ENCODE measurements around the gene MYO18B.
A peak's percentile ranks its signal among the peaks of the same experiment; 100 is the strongest.

The MYO18B gene

DNA sequence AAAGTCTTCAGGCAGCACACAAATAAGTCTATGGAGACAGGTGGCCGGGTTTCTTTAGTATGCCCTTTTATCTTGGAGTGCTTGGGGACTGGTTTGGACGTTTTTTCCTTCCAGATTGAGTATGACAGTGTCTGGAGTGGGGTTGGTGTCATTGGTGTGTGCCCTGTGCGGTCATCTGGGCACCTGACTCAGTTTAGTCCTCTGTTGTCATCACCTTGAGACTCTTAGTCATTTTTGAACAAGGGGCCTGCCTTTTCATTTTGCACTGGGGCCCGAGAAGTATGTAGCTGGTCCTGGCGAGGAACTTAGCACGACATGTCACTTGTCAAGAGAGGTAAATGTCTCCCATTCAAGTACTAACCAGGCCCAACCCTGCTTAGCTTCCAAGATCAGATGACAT lies 27.2 kb upstream of the MYO18B start:
- DNase-seq, result no peak

DNA sequence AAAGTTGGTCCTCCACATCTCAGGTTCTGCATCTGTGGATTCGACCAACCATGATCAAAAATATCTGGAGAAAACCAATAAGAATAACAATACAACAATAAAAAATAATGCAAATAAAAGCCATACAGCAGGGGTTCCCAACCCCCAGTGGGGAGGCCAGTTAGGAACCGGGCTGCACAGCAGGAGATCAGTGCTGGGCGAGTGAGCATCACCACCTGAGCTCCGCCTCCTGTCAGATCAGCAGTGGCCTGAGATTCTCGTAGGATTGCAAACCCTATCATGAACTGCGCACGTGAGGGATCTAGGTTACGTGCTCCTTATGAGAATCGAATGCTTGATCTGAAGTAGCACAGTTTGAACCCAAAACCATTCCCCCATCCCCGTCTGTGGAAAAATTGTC lies 25.4 kb upstream of the MYO18B start:
- no peak for DNase-seq

DNA sequence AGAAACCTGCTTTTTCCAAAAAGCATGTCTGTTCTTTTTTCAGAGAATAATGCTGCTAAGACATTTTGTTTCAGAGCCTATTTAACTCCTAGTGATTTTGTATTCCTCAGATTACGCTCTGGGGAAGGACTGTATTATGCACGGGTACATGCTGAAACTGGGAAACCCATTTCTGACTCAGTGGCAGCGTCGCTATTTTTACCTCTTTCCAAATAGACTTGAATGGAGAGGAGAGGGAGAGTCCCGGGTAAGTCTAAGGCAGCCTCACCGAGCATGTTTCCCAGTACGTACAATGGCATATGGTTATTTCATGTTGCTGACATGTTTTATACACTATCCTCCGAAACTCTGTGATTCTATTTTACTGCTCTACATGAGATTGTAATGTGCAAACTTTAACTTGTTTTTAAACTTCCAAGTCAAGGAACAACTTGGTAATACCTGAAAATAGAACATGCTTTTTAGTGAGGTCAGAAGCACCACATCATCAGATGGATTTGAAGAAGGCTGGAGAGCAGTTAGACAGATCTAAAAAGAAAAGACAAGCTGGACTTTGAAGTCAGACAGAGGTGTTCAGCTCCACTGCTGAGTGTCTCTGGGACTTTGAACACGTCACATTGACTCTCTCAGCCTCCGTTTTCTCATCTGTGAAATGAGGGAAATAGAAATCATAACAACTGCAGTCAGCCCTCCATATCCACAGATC lies 23.7 kb upstream of the MYO18B start:
- no peak for DNase-seq

DNA sequence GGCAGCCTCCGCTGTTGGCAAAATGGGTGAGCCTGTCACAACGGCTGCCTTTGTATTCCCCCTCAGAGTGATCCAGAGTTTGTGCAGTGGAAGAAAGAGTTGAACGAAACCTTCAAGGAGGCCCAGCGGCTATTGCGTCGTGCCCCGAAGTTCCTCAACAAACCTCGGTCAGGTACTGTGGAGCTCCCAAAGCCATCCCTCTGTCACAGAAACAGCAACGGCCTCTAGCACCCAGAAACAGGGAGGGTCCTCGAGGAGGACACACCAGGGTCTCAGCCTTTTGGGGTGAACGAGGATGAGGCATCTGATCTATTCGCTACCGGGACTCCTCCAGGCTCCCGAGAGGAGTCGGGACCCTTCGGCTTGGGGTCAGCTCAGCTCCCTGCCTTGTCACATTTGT lies 19.8 kb upstream of the MYO18B start:
- DNase-seq, result no peak

DNA sequence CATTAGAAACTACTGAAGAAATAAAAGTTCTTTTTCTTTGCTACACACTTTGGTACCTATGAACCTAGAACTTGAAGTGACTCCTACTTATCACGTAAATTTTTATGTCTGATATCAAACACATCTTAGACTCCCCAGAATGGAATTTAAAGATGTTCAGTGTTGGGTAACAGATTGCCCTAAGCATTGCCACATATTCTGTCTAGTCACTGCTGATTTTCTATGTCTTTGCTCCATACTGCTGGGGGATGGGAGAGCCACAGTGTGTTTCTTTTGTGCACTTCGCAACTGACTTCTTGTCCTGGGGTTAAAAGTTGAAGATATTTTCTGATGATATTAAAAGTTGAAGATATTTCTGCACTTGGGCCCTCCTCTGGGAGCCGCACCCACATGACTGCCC lies 19.4 kb upstream of the MYO18B start:
- no peak for DNase-seq

DNA sequence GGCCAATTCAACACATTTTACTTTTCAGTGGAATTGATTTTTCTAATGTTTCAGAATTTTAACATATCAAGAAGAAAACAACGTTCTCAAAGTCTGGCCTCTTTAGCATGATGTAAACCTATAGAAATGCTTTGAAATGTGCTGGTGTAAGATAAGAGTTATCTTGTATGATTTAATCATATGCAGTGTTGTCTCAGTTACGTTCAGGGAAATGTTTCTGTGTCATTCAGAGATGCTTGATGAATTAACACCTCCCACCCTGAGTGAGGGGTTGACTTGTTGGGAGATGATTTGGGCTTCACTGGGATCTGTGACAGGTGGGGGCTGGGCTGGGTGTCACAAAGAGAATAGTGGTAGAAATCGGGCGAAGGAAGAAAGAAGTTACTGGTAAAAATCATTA lies 15.7 kb upstream of the MYO18B start:
- no peak for DNase-seq

DNA sequence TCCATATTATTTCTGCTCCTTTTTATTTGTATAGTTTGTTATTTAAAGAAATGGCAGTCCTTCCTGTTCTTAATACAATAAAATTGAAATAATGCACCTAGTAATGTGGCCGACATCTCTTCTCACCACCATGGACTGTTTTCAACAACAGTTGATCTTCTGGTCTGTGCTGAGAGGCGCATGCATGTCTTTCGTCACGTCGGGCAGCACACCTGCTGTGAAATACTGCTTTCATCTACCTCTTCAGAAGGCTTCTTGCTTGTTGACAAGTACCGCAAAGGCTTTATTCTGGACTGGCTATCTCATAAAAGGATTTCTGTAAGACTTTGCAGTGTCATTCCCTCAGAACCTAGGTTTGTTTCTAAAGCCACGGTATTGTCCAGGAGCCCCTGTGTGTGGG lies 13.9 kb upstream of the MYO18B start:
- DNase-seq, result peak; percentile 21

DNA sequence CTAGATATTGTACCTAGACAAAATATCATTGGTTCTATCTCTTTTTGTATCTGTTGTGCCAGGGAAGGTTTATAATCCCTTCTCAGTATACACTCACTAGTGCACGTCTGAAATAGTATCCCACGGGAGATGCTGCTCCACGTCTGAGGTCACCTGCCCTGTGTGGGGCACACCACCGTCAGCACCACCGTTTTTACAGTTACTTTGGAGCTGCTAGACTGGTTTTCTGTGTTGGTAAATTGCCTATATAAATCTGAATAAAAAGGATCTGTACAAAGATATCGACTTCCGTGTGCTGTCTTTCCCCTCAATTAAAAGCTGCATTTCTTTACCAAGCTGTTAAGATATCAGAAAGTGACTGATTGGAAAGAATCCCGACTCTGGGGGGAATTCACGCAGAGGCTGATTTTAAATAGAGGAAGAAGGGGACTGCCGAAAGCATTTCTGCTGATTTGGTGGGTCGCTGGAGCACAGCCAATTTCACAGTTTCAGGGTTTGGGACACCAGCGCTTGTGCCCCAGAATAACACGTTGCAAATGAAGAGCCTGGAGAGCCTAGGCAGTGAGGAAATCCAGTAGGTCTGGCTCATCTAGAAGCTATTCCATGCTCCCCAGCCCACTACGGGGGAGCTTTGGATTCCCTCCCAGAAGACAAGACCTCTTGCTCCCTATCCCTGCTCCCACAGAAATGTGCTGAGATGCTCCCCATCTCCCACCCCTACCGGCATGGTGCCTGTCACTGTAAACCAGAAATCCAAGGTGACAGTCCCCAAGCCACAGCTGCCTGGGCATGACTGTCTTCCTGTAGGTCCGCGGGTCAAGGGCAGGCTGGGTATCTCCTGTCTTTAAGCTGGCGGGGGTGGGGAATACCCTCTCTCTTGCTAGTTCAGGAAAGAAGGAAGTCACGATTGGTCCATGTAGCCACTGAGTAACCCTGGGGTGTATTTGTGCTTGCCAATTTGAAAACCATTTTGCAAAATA lies 12.7 kb upstream of the MYO18B start:
- no peak for DNase-seq

DNA sequence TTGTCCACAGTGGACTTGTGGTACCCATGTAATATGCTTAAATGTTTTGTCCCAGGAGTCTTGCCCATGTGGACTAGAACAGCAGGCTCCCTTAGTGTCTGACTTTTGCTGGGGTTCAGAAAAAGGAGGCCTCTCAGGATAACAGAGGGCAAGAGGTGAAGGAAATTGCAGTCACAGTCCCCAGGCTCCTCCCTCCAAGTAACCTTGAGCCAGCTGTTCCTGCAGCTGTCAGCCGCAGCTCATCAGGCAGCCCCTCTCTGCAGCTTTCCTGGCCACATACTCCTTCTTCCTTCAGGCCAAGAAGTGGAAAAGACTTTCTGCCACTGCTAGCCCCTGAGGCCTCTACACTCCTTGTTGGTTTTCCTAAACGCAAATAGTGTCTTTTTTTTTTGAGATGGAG lies 6.3 kb upstream of the MYO18B start:
- no peak for DNase-seq

DNA sequence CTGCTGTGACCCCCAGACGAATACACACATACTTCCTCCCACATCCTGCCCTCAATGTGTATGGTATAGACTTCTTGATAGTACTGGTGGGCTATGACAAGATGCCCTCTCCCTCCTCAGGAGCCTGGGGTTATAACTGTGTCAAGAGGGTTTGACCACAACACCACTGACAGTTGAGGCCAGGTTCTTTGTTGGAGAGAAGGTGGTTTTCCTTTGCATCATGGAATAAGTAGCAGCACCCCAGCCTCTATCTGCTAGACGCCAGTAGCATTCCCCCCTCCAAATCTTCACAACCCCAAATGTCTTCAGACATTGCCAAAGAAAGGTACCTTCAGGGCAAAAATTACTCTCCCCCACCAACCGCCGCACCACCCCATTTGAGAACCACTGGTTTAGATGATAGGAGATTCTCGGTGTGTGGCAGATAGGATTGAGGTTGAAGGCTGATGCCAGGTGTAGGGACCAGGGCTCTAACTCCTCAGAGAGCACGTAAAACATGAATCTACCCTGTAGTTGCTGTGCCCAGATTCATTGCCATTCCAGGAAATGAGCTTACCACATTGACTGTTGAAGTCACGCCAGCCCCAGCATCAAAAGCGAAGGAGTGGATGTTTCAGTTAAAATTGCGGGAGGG lies 5.5 kb upstream of the MYO18B start:
- DNase-seq, result no peak

DNA sequence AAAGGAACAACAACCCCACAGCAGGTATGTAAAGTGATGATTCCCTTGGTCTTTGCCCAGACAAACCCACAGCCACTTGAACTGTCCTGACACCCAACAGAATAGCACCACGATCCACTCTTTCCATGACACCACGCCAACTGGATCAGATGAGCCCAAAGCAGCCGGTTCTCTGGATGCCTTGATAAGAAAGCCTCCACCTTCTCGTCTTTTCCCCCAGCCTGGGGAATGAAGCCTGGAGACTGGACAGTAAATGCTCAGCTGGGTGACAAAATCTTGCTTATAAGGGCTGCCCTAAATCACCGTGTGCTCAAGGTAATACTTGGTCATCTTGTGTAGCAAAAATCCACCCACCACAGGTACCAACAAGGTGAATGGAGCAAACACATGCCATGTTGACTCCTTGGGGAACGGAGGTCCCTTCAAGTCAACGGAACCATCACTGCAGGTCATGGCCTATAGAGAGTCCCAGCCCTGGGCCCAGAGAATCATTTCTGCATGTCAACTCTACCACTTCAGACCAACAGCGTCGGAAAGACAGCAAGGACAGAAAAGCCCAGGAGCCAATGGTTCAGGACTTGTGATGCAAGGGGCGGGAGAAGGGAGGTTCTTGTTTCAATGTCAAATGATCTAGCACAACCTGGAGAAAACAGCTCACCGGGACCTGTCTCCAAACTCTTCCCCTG lies 2.2 kb upstream of the MYO18B start:
- no peak for DNase-seq

DNA sequence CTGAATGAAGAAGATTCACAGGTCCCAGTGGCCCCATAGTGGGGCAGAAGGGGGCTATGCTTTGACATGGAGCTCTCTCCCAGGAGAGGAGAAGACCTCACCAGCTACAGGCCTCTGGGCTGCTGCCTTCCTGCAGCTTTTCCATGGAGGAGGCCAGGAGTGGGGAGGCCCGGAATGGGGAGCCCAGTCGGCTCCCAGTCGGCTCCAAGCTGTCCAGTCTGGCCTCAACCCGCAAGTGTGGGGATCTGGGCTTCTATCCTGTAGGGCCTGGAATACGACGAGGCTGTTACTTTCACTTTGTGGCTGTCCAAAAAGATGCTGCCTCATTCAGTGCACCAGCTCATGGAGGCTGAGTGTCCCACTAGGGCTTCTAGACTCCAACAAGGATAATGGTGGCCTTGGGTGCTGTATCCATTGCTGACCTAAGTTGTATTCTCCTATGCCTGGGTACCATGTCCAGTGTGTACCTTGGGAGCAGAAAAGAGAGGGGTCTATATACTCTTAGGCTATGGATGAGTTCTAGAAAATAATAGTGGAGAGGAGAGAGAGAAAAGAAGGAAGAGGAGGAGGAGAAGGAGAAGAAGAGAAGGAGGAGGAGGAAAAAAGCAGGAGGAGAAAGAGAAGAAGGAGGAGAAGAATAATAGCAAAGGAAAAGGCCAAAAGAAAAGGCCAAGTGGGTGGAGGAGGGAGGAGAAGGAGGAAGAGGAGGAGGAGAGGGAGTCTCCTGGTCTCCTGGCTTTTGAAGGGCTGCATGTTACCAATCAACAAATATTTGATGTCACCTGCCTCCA lies 1.1 kb downstream of the MYO18B start:
- no peak for DNase-seq

DNA sequence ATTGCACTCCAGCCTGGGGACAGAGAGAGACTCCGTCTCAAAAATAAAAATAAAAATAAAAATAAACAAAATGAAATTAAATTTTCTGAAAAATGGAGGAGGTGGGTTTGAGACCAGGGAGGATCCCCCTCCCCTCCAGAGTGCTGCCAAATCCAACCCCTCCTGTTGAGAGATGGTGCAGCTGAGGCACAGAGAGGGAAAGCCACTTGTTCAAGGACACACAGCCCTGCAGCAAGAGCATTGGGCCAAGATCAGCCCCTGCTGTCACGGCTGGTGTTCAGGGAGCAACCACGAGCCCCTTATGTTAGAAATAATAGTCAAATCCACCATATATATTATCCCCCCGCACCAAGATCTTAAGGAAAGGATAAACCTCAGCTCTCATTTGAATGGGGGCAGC lies 2.7 kb downstream of the MYO18B start:
- no peak for DNase-seq

DNA sequence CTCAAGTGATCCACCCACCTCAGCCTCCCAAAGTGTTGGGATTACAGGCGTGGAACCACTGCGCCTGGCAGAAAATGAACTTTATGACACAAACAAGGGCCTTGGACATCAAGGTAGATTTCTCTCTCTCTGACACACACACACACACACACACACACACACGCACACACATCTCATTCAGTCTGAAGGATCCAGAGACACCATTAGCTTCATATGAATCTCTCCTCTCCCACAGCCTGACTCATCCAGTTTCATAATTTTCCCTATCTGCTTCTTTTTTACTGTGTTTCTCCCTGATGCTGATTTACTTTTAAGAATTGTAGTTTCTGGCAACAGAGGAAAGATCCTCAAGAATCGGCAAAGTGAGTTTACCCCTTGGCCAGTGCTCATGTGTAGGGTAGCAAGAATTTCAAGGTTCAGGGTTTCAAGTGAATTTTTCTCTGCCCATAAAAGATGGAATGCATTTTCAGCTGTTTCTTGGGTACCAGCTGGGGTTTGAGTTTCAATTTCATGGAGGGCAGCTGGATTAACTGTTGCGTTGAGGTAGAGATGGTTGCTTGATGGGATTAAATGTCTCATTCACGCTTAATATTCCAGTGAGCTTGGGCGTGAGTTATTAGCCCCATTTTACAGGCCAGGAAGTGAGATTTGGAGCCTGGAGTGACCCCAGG lies 3.5 kb downstream of the MYO18B start:
- DNase-seq, result no peak

DNA sequence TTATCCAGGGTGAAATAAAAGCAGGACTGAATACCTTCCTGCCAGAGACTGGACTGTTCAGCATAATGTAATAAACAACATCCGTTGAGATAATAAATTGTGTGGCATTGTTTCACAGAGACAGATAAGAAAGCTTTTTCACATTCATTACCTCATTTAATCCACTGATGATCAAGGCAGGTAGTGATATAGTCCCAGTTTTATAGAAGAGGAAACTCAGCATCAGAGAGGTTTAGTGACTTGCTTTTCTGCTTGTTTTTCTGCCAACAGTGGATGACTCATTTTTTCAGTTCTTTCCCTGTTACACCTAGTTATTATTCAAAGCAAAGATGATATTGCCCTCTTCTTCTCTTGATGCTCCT lies 4.0 kb downstream of the MYO18B start:
- DNase-seq, result no peak

DNA sequence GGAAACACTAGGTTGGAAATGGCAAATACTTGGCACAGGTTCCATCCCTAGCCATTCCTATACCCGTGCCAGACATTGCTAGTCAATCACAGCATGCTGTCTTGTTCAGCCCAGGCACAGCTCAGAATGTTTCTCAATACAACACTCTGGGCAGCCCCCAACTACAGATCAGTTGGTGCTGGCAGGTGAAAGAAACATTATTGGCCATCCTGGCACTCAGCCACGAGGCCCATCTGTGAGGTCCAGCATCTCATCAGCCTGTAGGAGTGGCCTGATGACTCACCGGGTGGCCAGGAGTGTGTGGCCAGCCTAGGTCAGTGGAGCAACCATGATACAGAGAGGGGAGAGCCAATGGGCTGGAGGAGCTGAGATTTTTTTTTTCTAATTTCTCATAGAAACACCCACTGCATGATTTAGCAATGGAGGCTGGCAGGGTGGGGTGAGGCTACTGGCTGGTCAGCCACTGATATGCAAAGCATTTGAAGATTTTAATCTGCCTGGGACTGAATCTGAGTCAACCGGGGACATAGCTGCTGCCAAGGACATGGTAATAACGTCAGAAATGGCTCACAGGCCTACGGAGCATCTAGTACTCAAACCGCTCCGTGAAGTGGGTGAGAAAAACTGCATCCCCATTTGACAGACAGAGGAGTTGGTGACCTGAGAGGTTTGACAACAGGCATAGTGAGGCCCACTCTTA lies 5.4 kb downstream of the MYO18B start:
- no peak for DNase-seq

DNA sequence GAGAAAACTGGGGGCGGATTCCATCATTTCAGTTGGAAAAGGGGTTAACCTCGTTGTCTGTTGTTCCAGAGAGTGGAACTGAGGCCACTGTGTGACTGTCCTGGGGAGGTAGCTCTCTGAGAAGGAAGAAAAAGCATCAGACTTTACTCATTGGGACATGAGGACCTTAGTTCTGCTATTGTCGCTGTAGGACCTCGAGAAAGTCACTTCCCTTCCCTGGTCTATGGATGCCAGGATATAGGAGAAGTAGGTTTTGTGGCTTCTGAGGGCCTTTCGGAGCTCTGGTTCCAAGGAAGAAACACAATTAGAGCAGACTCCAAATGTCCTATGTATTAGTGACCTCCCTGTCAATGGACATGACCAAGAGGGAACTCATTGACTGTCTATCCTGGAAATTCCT lies 6.2 kb downstream of the MYO18B start:
- no peak for DNase-seq

DNA sequence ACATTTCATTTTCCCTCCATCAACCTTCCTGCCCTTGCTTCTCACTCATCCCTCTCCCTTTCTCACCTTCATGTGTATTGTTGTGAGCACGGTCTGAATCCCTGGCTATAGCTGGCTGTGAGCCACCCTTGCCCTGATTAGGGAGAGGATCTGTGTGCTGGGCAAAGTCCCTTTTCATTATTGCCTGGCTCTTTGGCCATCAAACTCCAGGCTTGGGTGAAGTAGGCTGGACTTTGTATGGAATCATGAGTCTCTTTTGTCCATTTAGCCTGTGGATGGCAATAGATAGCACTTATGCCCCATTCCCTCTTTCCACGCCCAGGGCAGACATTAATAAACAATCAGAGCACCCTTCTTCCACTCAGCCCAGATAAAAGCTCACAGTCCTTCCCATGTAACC lies 6.7 kb downstream of the MYO18B start:
- DNase-seq, result no peak

DNA sequence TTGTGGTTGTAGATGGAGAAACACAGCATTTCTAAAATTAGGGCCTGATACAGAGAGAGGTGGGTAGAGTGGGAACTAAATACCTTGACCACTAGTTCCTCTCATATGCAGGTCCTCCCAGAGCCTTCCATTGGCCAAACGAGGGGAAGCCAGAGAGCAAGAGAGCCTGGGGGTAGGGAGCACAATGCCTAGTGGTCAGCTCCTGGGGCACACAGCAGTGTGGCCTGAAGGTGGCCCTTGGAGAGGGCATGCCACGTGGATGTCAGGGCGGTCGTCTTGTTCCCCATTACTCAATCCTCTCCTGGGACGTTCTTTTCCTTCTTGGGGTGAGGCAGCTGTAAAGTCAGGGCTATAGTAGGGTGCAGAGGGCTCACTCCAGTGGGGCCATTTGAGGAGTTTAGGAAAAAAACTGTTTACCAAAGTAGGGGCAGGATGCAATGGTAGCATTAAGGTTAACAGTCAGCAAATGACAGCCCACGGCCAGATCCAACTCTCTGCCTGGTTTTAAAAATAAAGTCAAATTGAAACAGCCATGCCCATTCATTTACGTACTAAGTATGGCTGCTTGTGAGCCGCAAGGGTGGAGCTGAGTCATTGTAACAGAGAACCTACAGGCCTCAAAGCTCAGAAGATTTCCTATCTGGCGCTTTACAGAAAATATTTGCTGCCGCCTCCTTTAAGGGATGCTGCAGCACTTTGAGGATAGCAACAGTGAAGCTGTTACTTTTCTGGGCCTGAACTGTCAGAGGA lies 7.6 kb downstream of the MYO18B start:
- DNase-seq, result no peak

DNA sequence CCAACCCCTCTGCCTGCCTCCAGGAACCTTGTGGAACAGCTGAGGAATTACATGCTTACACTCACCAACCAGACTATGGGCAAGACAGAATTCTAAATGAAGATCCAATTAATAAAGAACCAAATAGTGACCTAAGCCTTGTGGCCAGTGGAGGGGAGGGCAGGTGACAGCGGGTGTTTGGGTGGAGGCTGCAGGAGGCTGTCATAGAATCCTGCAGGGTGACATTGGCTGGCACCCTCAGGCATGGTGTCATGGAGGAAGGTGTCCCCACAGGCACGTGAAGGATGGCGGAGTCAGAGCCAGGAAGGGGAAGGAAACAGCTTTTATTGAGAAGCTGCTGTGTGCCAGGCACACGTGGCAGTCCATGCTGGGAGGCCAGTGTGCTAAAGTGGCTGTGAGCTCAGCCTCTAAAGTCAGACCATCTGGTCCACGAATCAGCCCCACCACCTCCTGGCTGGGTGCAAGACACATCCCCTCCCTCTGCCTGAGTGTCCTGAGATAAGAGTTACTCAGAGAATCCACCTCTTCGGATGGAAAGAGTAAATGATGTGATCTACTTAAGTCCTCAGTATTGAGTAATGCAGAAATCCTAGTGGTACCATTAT lies 8.7 kb downstream of the MYO18B start:
- no peak for DNase-seq
